GM21381 (cell line): ENCODE results near the gene HYOU1.
"Not testable (repeated sequence)": the region's sequence is repeated elsewhere in the genome, so short reads cannot be mapped to it uniquely, and the experiment has no call there.

Experiments
- ATAC-seq: cut with Tn5 transposase; IDR thresholded peaks from one replicate; pipeline ENCODE4 v1.9.1; 2021; ENCODE audit warnings: mild to moderate bottlenecking, moderate library complexity; ENCODE audit not compliant: unreplicated experiment

The HYOU1 gene

DNA sequence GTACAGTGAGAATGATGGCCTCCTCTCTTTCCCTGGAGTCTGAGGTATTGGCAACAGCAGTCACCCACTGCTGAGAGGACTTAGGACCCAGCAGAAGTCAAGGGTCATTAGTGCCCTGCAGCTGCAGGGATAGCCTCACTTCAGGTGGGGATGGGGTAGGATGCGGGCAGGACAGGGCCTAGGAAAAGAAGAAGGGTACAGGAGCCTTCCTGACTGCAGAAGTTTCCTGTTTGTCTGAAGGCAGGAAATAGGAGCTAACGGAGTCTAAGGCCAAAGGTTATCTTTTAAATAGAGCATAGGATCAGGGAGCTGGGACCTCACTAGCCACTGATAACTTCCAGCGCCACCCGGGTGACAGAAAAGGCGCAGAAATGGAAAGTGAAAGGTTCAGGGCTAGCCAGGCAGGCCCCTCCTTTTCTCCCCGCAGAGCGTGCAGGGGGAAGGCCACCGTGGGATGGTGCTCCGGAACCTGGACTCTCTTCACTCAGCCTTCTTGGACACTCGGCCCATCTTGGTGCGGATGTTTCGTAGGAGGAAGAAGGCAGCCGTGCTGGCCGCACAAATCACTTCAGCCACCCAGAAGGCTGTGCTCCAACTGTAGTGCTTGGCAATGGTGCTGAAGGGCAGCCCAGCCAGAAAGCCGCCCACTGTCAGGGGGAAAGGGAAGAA lies 32.4 kb downstream of the HYOU1 start:
- ATAC-seq = no peak

DNA sequence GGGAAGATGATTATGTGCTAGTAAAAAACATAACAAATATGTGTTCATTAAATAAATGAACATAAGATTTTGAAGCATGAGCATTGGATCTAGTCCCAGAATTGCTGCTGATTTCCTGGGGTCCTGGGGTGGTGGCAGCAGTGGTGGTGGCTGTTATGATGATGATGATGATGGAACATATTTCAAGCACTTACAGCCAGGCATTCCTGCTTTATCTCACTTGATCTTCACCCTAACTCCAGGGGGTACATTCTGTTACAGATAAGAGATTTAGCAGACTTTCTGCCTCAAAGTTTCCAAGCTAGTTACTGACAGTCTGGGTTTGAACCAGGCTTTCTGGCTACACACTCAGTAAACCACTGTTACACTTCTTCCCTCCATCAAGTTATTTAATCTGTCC lies 33.3 kb downstream of the HYOU1 start:
- ATAC-seq = no peak

DNA sequence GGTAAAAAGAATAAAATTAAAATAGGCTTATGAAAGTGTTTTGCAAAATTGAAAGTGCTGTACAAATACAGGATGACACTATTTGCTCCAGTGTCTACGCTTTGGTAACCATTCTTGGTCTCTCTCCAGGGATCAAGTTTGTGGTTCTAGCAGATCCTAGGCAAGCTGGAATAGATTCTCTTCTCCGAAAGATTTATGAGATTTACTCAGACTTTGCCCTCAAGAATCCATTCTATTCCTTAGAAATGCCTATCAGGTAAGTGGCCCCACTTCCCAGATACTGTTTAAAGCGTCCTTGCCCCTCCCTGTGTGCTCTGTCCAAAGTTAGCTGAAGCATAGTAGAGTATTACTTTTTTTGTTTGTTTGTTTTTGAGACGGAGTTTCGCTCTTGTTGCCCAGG lies 35.4 kb downstream of the HYOU1 start:
- no peak for ATAC-seq

DNA sequence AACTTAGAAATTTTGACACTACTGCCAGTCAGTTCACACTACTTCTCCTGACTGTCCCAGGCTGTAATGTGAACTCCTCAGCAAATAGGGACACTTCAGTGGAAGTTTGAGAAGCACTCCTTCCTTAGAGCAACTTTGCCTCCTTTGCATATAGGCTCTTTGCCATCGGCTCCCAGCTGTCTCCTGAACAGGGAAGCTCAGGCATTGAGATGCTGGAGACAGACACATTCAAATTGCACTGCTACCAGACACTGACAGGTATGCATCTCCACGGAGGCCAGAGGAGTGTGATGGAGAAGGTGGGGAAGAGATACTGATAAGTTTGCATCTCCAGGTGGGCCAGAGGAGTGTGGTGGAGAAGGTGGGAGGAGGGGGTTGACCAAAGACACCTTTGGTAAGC lies 37.0 kb downstream of the HYOU1 start:
- ATAC-seq = no peak

DNA sequence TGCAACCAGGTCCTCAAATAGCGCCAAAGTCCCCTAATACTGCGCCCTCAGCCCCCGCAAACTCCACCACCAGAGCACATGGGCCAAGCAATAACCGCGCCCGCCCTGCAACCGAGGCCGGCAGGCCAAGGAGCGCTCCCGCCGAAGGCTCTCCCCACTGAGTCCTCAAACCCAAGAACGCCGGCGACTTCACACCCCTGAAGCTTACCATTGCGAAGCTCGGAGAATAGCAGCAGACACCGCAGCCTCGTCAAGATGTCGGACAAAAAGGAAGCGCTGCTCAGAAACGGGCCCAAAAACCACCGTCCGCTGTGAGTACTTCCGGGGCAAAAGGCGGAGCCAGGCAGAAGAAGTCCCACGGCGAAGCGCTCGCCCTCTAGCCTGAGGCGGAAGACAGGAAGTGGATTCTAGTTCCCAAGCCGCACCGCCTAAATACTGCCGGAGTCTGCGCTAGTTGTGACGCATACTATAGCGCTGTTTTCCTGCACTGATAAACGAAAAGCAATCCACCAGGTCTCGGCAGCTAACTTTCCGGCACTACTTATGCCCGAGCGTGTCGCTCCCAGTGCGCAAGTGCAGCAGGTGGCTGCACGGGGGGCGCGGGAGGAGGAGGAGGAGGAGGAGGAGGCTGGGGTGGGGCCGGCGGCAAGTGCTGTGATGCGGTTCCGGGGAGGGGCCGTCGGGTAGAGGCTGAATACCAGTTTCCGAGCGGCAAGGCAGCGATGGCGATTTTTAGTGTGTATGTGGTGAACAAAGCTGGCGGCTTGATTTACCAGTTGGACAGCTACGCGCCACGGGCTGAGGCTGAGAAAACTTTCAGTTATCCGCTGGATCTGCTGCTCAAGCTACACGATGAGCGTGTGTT lies 38.7 kb downstream of the HYOU1 start, which contains the start of the genes RPS25 and TRAPPC4:
RPS25 (minus strand) TSS at position 270 of the 865 bp plus-strand sequence; CDS start at position 211, 59 bp downstream.
TRAPPC4 (plus strand) TSS at position 693 of the 865 bp plus-strand sequence; CDS start at position 723, 30 bp downstream.
- peak; percentile 84 for ATAC-seq

DNA sequence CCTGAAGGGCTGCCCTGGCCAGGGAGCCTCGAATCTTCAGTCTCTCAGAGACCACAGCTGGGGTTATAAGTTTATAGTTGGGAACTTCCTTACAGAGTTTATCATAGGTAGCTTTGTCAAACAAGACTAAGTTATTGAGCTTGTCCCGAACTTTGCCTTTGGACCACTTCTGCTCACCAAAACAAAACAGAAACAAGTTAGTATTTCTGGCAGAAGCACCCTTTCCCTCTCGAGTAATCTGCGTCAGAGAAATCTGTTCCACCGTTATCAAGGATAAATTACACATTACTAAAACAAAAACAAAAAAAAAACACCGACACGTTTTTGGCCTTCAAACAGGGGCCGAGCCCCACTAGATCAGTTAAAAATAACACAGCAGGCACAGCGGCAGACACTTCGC lies 39.6 kb downstream of the HYOU1 start:
- not testable (repeated sequence) for ATAC-seq

DNA sequence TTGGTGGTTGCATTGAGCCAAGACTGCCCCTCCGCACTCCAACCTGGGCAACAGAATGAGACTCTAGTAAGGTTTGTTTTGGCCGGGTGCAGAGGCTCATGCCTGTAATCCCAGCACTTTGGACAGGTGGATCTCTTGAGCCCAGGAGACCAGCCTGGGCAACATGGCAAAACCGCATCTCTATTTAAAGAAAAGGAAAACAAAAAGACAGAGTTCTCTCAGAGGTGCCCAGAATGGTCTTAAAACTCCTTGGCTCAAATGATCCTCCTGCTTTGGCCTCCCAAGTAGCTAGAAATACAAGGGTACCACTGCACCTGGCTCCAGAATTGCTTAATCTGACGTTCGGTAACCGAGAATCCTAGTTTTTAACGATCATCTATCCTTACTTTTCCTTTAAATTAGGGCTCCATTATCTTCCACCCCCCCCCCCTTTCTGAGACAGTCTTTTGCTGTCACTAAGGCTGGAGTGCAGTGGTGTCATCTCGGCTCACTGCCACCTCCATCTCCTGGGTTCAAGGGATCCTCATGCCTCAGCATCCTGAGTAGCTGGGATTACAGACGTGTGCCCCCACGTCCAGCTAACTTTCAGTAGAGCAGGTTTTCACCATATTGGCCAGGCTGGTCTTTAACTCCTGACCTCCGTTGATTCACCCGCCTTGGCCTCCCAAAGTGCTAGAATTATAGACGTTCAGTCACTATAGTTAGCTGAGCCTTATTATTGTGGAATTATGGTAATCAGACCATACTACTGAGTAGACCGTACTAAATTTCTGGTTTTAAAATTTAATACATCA lies 40.6 kb downstream of the HYOU1 start:
- no peak for ATAC-seq

DNA sequence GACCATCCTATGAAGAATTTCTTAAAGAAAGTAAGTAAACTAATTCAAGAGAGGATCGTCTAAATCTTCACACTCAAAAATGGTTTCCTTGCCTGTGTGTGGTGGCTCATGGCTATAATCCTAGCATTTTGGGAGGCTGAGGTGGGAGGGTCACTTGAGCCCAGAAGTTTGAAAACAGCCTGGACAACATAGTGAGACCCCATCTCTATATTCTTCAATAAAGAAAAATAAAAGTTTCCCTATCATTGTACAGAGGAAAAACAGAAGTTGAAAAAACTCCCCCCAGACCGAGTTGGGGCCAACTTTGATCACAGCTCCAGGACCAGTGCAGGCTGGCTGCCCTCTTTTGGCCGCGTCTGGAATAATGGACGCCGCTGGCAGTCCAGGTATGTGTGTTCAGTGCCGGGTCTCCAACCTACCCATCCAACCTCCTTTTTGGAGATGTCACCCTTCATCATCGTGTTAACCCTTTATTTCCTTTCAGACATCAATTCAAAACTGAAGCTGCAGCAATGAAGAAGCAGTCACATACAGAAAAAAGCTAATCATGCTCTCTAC lies 41.9 kb downstream of the HYOU1 start:
- ATAC-seq = no peak

DNA sequence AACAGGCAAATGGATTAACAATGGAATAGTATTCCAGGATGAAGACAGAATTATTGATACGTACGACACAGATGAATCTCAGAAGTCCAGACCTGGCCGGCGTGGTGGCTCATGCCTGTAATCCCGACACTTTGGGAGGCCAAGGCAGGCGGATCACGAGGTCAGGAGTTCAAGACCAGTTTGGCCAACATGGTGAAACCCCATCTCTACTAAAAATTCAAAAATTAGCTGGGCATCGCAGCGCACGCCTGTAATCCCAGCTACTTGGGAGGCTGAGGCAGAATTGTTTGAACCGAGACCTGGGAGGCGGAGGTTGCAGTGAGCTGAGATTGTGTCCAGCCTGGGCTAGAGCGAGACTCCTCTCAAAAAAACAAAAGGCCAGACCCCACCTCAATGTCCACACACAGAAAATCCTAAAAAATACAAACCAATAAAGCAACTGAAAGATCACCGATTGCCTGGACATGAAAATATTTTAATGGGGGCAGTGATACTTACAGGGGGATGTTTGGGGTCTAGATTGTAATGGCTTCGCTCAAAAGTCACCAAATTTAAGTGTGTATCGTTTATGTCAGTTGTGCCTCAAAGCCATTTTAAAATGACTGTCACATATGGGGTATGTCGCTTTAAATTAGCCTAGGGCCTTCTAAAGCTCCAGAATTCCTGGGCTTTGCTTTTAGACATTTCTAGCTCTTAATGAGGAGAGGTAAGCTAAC lies 42.6 kb downstream of the HYOU1 start:
- ATAC-seq = no peak

DNA sequence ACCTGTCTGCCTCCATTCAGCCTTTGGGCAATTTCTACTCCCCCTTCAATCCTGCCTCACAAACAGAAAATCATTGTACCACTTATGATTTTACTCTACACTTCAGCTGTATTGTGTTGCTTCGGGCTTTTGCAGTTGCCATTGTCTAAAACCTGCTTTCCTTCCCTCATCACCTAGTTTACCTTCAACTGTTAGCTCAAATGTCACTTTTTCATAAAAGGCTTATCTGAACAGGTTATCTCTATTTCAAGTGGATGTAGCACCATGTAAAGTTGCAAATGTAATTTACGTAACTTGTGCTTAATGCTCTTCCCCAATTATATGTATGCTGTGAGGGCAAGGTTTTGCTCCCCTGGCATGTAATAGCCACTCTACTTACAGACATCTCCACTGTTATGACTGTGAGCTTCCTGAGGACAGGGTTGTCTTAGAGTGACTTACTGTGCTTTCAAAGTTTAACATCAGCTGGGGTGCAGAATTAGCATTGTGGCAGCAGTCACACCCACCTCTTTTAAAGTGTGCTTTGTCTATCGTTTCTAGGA lies 44.3 kb downstream of the HYOU1 start:
- no peak for ATAC-seq

DNA sequence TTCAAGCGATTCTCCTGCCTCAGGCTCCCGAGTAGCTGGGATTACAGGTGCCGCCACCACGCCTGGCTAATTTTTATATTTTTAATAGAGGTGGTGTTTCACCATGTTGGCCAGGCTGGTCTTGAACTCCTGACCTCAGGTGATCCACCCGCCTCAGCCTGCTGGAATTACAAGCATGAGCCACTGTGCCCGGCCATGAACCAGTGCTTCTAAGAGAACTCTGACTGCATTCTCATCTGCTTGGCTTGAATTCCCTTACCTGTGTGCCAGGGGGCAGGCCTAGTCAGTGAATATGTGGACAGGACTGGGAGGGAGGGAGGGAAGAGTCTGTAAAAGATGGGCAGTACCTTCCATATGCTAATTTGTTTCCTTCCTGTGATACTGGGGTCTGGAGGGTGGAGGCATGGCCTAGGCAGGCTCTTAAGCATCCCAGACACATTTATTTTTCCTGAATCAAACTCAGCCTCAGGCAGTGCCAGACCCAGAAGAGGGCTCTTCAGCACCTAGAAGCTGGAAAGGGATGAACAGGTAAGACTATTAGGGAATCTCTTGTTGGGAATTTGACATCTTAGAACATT lies 45.4 kb downstream of the HYOU1 start:
- no peak for ATAC-seq

DNA sequence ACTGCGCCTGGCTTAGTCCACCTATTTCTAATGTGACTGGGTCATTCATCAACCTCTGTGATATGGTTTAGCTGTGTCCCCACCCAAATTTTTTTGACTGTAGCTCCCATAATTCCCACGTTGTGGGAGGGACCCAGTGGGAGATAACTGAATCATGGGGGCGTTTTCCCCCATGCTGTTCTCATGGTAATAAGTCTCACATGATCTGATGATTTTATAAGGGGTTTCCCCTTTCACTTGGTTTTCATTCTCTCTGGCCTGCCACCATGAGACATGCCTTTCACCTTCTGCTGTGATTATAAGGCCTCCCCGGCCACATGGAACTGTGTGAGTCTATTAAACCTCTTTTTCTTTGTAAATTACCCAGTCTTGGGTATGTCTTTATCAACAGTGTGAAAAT lies 50.3 kb downstream of the HYOU1 start:
- ATAC-seq = no peak

DNA sequence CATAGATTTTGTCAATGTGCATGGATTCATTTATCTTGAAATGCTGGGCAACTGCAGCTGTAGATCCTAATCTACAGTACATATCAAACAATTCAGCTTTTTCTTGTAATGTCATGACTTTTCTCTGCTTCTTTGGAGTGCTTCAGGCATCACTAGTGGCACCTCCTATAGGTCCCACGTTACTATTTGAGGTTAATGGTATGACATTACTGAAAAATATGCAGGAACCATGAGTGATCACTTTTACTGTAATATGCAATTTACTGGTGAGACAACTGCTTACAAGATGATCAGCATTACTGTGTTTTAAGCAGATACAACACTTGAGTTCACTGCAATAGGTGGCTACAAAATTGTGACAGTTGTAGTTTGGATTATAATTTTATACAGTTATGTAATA lies 56.1 kb downstream of the HYOU1 start:
- no peak for ATAC-seq

DNA sequence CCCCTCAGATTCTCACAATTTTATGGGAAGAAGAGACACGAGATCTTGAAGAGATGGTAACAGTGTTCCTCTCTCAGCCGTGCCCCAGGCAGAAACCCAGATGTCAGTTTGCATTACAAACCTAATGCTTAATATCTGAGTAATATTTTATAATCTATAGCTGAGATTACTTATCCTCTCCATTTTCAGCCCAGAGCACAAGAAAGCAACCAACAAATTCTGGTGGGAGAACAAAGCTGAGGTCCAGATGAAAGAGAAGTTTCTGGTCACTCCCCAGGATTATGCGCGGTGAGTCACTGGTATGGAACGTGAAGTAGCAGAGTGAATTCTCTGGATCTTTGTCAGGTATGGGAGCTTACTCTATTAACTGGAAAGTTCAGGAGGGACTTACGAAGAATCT lies 58.2 kb downstream of the HYOU1 start:
- no peak for ATAC-seq

DNA sequence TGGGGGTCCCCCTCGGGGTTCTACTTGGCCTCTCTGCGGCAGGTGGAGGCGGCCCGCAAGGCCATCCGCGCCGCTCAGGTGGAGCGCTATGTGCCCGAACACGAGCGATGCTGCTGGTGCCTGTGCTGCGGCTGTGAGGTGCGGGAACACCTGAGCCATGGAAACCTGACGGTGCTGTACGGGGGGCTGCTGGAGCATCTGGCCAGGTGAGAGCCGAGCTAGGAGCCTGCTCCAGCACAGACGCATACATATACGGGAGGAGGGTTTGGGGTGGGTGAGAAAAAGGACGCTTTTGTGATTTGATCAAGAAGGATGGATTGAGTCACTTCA lies 58.7 kb downstream of the HYOU1 start:
- ATAC-seq = peak; percentile 15

DNA sequence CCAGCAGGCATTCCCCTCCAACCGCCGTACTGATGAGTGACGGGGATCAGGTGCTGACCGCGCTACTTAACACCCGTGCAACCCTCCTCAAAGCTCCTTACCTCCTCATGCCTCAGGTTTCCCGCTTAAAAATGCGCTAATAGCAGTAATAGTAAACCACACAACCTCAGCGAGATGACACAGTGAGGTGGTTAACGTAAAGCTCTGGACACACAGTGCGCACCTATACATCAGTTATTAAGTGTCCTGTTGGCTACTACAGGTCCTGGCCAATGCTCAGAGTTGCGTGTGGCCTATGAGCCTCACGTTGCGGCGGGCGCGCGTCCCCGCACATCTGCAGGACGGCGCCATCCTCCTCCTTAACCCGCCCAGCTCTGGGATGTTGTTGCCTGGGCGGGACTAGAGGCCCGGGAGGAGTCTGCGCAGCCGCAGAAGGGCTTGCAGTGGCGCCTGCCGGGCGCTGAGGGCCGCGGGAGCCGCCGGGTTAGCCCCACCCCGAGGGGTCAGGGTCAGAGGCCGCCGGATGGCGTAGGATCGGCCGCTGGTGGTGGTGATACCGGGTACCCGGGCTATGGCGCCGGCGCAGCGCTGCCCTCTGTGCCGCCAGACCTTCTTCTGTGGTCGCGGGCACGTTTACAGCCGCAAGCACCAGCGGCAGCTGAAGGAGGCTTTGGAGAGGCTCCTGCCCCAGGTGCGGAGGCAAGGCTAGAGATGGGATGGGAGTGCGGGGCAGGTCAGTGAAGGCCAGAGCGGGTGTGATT lies 59.2 kb downstream of the HYOU1 start, which contains the start of gene CENATAC:
CENATAC (plus strand) TSS at position 512 of the 761 bp plus-strand sequence; CDS start at position 572, 60 bp downstream.
- peak; percentile 95 for ATAC-seq

DNA sequence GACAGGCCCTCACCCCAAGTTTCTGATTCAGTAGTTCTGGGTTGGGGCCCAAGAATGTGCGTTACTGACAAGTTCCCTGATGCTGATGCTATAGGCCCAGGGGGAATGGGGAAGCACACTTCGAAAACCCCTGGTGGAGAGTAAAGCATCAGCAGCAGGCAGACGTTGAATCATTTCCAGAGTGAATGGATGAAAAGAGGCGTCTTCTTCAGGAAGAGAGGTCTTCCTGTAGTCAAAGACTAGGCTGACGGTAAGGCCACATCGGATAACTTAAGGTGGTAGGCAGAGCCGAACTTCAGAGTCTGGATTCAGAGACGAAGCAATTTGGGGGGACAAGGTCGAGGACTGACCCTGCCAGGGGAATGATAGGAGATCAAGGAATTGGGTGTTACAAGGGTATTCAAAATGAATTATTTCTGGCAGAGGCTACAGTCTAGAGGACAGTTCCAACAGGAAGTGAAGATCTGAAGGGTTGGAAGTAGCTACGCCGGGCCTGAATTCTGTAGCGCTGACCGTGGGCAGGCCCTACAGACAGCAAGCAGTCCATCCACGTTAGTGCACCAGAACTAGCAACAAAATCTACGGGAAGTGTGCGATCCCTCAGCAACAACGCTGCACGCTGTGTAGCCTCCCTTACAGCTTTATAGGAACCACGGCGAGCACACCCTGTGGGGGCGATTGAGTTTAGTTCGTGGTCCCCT lies 59.9 kb downstream of the HYOU1 start:
- no peak for ATAC-seq
